Fibroblast of skin of scalp (primary cell): ENCODE data around the gene NPR2.

ENCODE experiments used
- DNase-seq: peaks from one replicate; pipeline ENCODE4 v3.0.0-alpha.2; 2013

The NPR2 gene

GRCh38 chr9:35834260-35835215 is 43.1 kb downstream of the NPR2 start:
- DNase-seq, result no peak

- DNase-seq, result no peak
Observed at GRCh38 chr9:35835216-35835632, 43.8 kb downstream of the NPR2 start.

- DNase-seq, result no peak
Observed at GRCh38 chr9:35835766-35836165, 44.4 kb downstream of the NPR2 start.

GRCh38 chr9:35836595-35836994 is 45.2 kb downstream of the NPR2 start:
- no peak for DNase-seq

- DNase-seq, result no peak
Observed at GRCh38 chr9:35839926-35840325, 48.5 kb downstream of the NPR2 start.

GRCh38 chr9:35840881-35841644 is 49.7 kb downstream of the NPR2 start:
- DNase-seq, result no peak

GRCh38 chr9:35841645-35841900 is 50.2 kb downstream of the NPR2 start:
- DNase-seq, result no peak

DNA sequence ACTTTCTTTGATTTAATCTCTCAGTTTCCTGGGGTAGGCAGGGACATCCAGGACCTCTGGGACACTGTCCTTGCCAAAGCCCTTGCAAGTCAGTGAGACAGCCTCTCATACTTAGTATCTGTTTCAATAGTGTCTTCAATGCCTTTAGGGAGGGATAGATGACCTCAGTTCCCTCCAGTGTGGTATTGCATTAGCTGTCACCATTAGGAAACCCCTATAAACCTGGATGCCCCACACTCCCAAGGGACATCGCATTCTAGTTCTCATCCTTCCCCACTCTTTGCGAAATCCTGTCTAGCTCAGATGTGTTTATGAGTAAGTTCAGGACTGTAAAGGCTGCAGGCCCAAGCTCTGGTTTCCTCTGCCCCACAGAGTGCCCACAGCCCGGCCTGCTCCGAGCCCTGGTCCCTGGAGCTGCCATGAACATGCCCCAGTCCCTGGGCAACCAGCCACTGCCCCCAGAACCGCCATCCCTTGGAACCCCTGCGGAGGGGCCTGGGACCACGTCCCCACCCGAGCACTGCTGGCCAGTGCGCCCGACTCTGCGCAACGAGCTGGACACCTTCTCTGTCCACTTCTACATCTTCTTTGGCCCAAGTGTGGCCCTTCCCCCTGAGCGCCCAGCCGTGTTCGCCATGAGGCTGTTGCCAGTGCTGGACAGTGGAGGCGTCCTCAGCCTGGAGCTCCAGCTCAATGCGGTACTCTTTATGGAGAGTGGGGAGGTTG is 50.8 kb downstream of the NPR2 start:
- no peak for DNase-seq

- no peak for DNase-seq
Observed at GRCh38 chr9:35842795-35843194, 51.4 kb downstream of the NPR2 start.

GRCh38 chr9:35844628-35845270 is 53.4 kb downstream of the NPR2 start:
- DNase-seq, result peak; percentile 91

DNA sequence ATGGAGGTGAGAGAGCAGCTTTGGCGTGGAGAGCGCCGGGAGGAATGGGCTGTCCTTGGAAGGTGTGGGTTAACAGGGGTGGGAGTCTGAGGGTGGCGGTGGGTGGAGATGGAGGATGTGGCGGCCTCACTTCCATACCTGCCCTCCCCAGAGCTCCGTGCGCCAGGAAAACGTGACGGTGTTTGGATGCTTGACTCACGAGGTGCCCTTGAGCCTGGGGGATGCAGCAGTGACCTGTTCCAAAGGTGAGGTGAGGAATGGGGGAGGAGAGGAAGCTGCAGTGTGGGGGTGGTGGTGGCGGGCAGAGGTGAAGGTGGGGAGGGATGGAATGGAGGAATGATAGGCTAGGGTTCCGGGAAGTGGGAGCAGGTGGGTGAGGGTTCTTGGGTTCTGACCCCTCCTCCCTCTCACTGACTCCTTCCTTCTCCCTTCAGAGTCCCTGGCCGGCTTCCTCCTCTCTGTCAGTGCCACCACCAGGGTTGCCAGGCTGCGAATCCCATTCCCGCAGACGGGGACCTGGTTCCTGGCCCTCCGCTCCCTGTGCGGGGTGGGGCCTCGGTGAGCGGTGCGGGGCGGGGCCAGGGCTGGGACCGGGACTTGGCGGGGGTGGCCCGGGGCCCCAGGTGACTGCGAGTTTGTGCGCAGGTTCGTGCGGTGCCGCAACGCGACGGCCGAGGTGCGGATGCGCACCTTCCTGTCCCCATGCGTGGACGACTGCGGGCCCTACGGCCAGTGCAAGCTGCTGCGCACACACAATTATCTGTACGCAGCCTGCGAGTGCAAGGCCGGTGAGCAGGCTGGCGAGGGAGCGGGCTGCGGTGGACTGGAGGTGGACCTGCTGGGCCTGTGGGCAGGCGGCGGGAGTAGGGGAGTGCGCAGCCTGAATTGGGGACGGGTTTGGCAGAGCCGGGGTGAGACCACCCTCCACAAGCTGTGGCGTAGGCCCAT is 54.7 kb downstream of the NPR2 start:
- no peak for DNase-seq

- DNase-seq, result peak; percentile 55
Observed at GRCh38 chr9:35847792-35848572, 56.6 kb downstream of the NPR2 start.

DNA sequence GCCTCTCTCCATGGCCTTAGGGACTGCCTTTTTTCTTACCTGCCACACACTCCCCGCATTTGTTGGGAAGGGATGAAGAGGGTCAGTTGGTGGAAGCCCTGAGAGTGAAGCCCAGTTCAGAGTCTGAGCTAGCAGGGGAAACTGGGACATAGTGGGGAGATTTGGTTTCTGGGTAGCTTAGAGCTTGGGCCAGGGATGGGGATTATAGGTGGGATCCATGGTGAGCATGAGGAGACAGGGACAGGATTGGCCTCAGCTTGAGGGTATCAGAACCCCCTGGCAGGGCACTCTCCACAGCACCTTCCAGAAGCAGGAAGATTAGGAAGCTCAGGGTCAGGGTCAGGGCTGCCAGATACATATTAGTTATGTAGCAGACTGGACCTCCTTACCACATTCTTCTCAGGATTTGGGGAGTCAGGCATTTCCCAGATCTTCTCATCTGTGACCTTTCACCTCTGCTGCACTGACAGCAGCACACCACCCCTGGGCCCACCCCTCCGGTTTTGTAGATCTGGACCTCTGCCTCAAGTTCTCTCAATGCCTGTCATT is 61.0 kb downstream of the NPR2 start:
- DNase-seq, result no peak

DNA sequence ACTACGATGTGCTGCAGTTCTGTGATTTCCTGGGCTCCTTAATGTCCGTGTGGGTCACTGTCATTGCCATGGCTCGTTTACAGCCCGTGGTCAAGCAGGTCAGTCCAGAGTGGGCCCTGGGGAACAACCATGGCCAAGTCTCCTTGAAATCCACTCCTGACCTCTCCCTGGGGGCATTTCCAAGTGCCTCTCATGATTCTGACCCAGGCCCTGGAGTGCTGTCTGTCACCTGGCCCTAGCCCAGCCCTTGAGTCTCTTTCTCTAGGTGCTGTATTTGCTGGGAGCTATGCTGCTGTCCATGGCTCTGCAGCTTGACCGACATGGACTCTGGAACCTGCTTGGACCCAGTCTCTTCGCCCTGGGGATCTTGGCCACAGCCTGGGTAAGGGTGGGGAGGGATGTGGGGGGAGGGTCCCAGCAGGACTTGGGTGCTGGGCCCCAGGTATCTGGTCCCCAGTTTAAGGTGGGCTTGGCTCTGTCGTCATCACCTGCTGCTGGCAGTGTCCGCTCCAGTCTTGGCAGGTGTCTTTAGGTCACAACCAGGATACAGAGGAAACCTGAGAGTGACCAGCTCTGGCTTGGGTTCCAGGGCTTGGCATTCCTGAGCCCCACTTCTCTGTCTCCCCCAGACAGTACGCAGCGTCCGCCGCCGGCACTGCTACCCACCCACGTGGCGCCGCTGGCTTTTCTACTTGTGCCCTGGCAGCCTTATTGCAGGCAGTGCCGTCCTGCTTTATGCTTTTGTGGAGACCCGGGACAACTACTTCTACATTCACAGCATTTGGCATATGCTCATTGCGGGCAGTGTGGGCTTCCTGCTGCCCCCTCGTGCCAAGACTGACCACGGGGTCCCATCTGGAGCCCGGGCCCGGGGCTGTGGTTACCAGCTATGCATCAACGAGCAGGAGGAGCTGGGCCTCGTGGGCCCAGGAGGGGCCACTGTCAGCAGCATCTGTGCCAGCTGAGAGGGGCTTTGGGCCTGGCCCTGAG is 61.8 kb downstream of the NPR2 start:
- no peak for DNase-seq

DNA sequence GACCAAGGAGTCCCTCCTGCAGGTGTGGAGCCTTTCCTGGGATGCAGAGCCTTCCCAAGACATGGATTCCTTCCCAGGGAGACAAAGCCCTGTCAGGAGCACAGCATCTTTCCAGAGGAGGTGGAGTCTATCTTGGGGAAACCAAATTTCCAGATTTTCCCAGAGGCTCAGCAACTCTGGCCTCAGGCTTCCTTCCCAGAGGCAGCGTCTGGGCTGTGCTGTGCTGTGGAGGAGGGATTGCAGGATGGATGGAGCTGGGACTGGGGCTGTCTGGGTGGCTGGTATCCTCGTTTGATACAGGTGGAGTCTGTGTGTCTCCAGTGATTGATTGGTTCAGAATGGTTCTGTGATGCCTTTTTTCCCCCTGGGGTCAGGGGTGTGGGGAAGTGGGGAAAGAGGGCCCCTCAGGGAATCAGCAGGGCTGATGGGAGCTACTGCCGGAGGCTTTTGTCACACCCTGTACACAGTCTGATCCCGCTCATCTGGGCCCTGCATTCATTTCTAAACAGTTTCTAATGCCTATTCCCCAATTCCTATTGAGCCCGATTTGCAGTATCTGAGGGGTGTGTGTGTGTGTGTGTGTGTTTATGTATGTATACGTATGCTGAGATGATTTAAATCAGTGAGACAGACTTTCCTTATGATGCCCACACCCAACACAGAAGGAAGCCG is 62.8 kb downstream of the NPR2 start:
- DNase-seq, result no peak

GRCh38 chr9:35856206-35856605 is 64.8 kb downstream of the NPR2 start:
- no peak for DNase-seq

DNA sequence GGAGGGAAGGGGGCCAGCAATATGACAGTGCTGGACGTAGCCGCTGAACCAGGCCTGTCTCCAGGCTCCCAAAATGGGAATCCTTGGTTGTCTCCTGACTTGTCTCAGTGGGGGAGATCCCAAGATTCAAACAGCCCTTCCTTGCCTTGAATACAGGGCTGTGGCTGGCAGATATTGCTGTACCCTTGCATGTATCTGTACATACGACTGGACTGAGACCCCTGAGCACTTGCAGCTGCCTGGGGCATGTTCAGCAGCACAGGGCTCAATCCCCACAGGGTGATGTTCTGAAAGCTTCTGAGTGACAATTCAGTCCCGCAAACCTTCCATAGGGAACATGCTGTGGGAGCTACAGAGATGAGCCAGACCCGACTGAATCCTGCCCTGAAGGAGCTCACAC is 65.5 kb downstream of the NPR2 start:
- DNase-seq, result no peak

DNA sequence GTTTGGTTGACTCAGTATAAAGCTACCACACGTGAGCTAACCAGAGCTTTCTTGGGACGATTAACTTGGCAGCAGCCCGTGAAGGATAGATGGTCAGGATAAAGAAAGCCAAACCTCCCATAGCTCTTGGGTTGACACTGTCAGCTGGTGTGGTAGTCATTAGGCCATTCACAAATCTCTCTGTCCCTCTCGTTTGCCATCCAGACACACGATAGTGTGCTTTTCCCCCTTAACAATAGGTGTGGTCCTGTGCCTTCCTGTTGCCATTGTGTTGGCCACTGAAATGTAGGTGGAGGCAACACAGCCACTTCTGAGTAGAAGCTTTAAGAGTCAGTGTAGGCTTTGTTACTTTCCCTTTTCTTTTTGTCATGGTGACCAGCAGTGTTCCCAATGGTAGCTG is 67.1 kb downstream of the NPR2 start:
- DNase-seq, result no peak
